Lower lobe of right lung (tissue), 2 donors: ENCODE data around the gene SNCA. TPM values are rescaled to one million over a fixed set of nuclear protein-coding genes. Genes with fewer than 3 reads are reported as not detected.

ENCODE experiments used
- ATAC-seq, 2 donors: fragments of 200-7000 bp; cut with Tn5 transposase; one replicate each; pipeline ENCODE4 v1.9.1; 2020 to 2022; ENCODE audit warnings: mild to moderate bottlenecking in 2 of 2, moderate library complexity in 2 of 2
- DNase-seq: peaks from one replicate; pipeline ENCODE4 v3.0.0-alpha.2; 2020
- H3K27ac ChIP-seq: fragments of 200-600 bp; one replicate; pipeline ENCODE4 v1.8.0; 2022
- H3K27me3 ChIP-seq: fragments of 200-600 bp; one replicate; pipeline ENCODE4 v1.8.0; 2022; ENCODE audit warnings: low read depth
- H3K36me3 ChIP-seq: fragments of 200-600 bp; one replicate; pipeline ENCODE4 v1.8.0; 2022; ENCODE audit warnings: mild to moderate bottlenecking
- H3K4me1 ChIP-seq: fragments of 200-600 bp; one replicate; pipeline ENCODE4 v1.8.0; 2022
- H3K4me3 ChIP-seq: fragments of 200-600 bp; one replicate; pipeline ENCODE4 v1.8.0; 2022; ENCODE audit warnings: mild to moderate bottlenecking
- H3K9me3 ChIP-seq: fragments of 200-600 bp; one replicate; pipeline ENCODE4 v1.8.0; 2022
- intact Hi-C: fragments of 100-400 bp; cut with DNase I; formaldehyde crosslinking; loops from one replicate; pipeline ENCODE4 v1.11.0; 2022
- total RNA-seq: library from RNA; stranded (reverse); fragmentation: NEBNext Ultra II Directional; extraction: Animal tissue kit (Norgen Biotek cat#: 25700); gene quantifications from one replicate; pipeline ENCODE4 v1.2.1, GENCODE V29; 2021
- TF ChIP-seq, protein P1 (sequence below): fragments of 200-600 bp; IDR thresholded peaks from one replicate; pipeline ENCODE4 v1.8.0; 2022; ENCODE audit warnings: antibody characterized with exemption, mild to moderate bottlenecking
- donor health status: DM: no; HTN: yes; CAD: no; lungs with severe emphysema.

Gene SNCA
- total RNA-seq, 1 donor from 2014 or later, result 7.8 TPM

DNA sequence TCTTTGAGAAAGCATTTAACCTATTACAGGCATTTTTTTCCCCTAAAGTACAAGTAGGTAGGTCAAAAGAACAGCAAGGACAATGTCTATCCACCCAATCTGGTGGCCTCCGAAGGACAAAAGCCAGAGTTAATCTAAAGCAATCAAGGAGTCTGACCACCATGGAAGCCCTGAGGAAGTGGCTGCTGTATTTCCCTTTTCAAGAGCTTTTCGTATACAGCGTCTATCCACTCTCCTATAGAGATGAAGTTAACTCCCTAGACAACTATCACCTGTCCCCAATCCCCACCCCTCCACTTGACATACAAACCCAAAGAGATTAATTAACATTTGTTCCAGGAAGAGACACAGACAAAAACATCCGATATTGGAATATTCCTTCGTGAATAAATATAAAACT lies 85.5 kb downstream of the SNCA start:
- Histone ChIP-seq H3K9me3 (no peaks in the 10 kb centered on the region), H3K36me3 (no peaks in the 10 kb centered on the region), H3K4me1 (no peaks in the 10 kb centered on the region), H3K4me3 (no peak overlapping the region), H3K27me3 (no peaks in the 10 kb centered on the region), H3K27ac (no peak overlapping the region)
- no peak for DNase-seq
- TF ChIP-seq, protein P1, sequence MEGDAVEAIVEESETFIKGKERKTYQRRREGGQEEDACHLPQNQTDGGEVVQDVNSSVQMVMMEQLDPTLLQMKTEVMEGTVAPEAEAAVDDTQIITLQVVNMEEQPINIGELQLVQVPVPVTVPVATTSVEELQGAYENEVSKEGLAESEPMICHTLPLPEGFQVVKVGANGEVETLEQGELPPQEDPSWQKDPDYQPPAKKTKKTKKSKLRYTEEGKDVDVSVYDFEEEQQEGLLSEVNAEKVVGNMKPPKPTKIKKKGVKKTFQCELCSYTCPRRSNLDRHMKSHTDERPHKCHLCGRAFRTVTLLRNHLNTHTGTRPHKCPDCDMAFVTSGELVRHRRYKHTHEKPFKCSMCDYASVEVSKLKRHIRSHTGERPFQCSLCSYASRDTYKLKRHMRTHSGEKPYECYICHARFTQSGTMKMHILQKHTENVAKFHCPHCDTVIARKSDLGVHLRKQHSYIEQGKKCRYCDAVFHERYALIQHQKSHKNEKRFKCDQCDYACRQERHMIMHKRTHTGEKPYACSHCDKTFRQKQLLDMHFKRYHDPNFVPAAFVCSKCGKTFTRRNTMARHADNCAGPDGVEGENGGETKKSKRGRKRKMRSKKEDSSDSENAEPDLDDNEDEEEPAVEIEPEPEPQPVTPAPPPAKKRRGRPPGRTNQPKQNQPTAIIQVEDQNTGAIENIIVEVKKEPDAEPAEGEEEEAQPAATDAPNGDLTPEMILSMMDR, result no peak
- intact Hi-C loops, result no loop called here
- ATAC-seq, result no peak

DNA sequence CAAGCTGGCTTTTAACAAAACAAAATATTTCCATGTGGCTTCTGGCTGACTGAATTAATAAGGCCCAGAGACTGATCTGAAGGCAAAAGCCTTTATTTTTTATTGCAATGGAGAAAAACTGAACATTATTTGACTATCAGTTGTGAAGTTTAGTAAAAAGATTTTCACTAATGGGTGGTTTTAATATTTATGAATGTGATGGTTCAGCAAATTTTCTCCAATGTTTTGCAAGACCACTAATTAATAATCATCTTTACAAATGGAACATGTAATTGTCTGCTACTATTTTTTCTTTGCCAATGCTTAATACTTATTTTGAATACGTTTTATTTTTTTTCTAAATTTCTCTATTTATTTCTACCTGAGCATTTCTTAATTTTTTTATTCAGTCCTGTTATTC lies 90.6 kb downstream of the SNCA start:
- Histone ChIP-seq H3K36me3 (no peaks in the 10 kb centered on the region), H3K4me1 (no peaks in the 10 kb centered on the region), H3K27me3 (no peaks in the 10 kb centered on the region), H3K27ac (no peak overlapping the region), H3K9me3 (no peaks in the 10 kb centered on the region), H3K4me3 (no peak overlapping the region)
- ATAC-seq (no peak), DNase-seq (no peak)
- TF ChIP-seq, protein P1, result no peak
- intact Hi-C loops, result no loop called here

DNA sequence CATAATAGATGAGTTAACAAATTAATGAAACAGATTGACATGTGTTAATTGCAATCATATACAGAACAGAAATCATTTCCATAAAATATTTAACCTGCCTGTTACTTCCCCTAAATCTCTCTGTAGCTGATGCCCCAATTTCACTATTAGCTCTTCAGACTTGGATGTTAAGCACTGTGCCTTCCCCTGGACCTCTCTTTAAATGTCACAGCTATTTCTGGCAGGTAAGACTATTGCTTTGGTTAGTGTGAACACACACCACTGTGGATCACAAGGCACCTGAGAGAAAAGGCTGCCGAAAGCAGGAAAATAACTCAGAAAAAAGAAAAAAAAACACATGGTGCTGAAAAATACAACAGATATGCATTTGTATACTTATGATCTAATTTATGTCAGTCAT lies 91.3 kb downstream of the SNCA start:
- no peaks in the 10 kb centered on the region for H3K36me3 ChIP-seq
- DNase-seq (no peak), ATAC-seq (no peak)
- intact Hi-C loops, result no loop called here
- H3K4me1 ChIP-seq, result no peaks in the 10 kb centered on the region
- H3K27me3 ChIP-seq, result no peaks in the 10 kb centered on the region
- no peak overlapping the region for H3K4me3 ChIP-seq
- H3K9me3 ChIP-seq, result no peaks in the 10 kb centered on the region
- TF ChIP-seq, protein P1, result no peak
- H3K27ac ChIP-seq, result no peak overlapping the region

DNA sequence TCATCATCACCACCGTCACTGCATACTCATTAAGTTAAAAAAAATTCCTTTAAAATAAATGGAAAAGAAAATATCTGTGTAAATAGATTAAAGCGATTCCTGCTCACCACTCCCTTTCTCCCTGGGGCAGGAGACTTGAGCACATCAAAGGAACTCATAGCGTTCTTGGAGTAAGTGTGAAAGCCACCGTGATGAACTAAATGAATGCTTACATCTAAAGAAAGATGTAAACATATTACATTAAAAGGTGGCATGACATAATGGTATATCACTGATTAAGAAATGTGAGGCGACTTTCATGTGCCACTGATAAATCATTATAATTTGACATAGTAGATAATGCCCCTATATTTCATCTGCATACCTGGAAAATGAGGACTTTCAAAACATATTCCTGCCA lies 92.0 kb downstream of the SNCA start:
- intact Hi-C loops, result no loop called here
- H3K9me3 ChIP-seq, result no peaks in the 10 kb centered on the region
- H3K4me3 ChIP-seq, result no peak overlapping the region
- ATAC-seq (no peak), DNase-seq (no peak)
- H3K27me3 ChIP-seq, result no peaks in the 10 kb centered on the region
- H3K27ac ChIP-seq, result no peak overlapping the region
- TF ChIP-seq, protein P1, result no peak
- H3K36me3 ChIP-seq, result no peaks in the 10 kb centered on the region
- no peaks in the 10 kb centered on the region for H3K4me1 ChIP-seq

DNA sequence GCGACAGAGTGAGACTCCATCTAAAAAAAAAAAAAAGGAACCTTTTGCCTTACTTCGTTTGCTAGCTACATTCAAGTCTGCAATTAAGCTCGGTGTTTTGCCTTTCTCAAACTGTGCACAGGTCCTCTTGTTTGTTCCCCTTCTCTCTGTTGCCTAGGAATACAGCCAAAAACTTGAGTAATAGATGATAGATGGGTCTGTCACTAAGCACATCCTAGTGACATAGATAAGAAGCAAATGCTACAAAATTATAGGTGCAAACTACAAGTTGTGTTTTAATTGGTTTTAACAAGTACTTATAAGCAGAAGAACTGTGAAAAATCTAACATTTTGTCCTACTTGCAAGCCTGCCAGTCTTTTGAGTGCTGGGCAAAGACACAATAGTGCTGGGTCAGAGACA lies 95.2 kb downstream of the SNCA start:
- no peak for DNase-seq
- no peaks in the 10 kb centered on the region for H3K9me3 ChIP-seq
- no peaks in the 10 kb centered on the region for H3K36me3 ChIP-seq
- intact Hi-C loops, result no loop called here
- H3K4me1 ChIP-seq, result no peaks in the 10 kb centered on the region
- TF ChIP-seq, protein P1, result no peak
- ATAC-seq, result no peak
- H3K27ac ChIP-seq, result no peak overlapping the region
- no peaks in the 10 kb centered on the region for H3K27me3 ChIP-seq
- H3K4me3 ChIP-seq, result no peak overlapping the region
